GM12892 (cell line): ENCODE results near the gene SLC48A1.

Source experiments
- POLR2A ChIP-seq: IDR thresholded peaks from 2 replicates; pipeline ENCODE4 v1.6.1; 2011; ENCODE audit warnings: low read depth, low read length, control low read depth
- POLR2AphosphoS5 ChIP-seq: IDR thresholded peaks from 2 replicates; pipeline ENCODE4 v1.6.1; 2011; ENCODE audit warnings: low read depth, low read length, control low read depth

GRCh38 chr12:47773858-47774580, 981 bp downstream of the SLC48A1 start:
- TF ChIP-seq POLR2AphosphoS5 (no peak), POLR2A (no peak)
